ENCODE measurements around the gene ARNT2. TPM values are rescaled to one million over a fixed set of nuclear protein-coding genes. Genes with fewer than 3 reads are reported as not detected.

Gene ARNT2
- total RNA-seq, 2 donors from 2014 or later: 0.09 to 0.21 TPM

- H3K9me3 Mint-ChIP-seq: no peaks in the 10 kb centered on the region
- H3K4me1 Mint-ChIP-seq: peaks cover 5% of the 10 kb centered on the region
- no peak overlapping the region for H3K4me3 Mint-ChIP-seq
- peaks cover 5% of the 10 kb centered on the region for H3K27me3 Mint-ChIP-seq
- ATAC-seq (replicated peaks): peak; percentile 39
- no peaks in the 10 kb centered on the region for H3K36me3 Mint-ChIP-seq (ENCODE audit: low read depth)
- no peak overlapping the region for H3K27ac Mint-ChIP-seq
These were observed 180.9 kb downstream of the ARNT2 start for GRCh38 chr15:80584973-80585525.

DNA sequence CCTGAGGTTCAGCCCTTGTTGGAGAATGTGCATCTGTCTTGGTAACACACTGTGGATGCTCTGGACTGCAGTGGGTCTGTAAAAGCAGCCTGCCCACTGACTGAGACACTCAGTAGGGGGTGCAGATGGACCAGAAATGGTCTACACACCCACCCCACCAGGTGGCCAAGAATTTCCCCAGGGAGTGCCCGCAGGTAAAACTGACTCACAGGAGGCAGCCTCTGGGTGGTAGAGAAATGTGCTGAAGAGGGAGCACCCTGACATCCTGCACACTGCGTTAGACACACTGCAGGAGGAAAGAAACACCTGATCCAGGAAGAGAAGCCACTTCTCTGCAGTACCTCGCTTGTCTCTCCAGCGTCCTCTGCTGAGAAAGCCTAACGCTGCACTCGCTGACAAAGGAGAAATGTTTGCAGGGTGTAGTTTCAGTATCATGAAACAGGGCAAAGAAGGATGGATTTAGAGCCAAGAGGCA is 181.4 kb downstream of the ARNT2 start:
- H3K4me3 Mint-ChIP-seq: no peak overlapping the region
- no peak overlapping the region for H3K27ac Mint-ChIP-seq
- H3K36me3 Mint-ChIP-seq (ENCODE audit: low read depth): no peaks in the 10 kb centered on the region
- ATAC-seq (replicated peaks): peak; percentile 44
- peaks cover 4% of the 10 kb centered on the region for H3K27me3 Mint-ChIP-seq
- H3K4me1 Mint-ChIP-seq: peaks cover 5% of the 10 kb centered on the region
- no peaks in the 10 kb centered on the region for H3K9me3 Mint-ChIP-seq

DNA sequence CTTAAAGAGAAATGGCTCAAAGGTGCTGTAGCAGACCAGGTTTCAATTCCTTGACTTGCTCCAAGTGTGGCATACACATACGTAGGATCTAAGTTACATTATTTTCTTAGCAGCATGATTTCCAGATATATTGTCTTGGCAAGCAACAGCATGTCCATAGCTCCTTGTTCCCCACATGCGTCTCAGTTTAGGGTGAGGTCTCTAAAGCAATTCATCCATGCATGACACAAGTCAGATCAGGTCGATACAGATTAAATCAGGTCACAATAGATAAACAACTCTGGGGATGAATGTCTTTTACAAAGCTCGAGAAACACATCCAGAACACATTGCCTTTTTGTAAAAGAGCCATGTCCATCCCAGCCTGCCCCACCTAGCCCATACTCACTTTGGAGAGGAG is 182.0 kb downstream of the ARNT2 start:
- H3K9me3 Mint-ChIP-seq: no peaks in the 10 kb centered on the region
- no peak overlapping the region for H3K4me3 Mint-ChIP-seq
- peaks cover 5% of the 10 kb centered on the region for H3K4me1 Mint-ChIP-seq
- peaks cover 4% of the 10 kb centered on the region for H3K27me3 Mint-ChIP-seq
- no peak overlapping the region for H3K27ac Mint-ChIP-seq
- ATAC-seq (replicated peaks): no peak
- no peaks in the 10 kb centered on the region for H3K36me3 Mint-ChIP-seq (ENCODE audit: low read depth)

DNA sequence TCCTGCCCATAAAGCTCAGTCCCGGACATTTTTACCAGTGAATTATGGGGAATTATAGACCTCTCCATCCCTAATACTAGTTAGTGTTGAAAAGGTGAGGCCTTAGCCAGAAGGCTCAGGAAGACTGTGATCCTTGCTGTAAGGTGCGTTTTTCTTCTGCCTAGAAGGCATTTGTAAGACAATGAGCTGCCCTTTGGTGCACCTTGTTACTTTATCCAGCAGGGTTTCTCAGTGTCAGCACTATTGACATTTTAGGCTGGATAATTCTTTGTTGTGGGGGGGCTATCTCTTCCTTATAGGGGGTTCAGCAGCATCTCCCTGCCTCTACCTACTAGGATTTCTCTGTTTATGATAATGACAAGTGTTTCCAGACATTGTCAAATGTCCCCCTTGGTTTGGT is 182.8 kb downstream of the ARNT2 start:
- no peaks in the 10 kb centered on the region for H3K36me3 Mint-ChIP-seq (ENCODE audit: low read depth)
- peaks cover 5% of the 10 kb centered on the region for H3K4me1 Mint-ChIP-seq
- ATAC-seq (replicated peaks): no peak
- H3K27ac Mint-ChIP-seq: no peak overlapping the region
- no peak overlapping the region for H3K4me3 Mint-ChIP-seq
- peaks cover 4% of the 10 kb centered on the region for H3K27me3 Mint-ChIP-seq
- no peaks in the 10 kb centered on the region for H3K9me3 Mint-ChIP-seq

GRCh38 chr15:80587816-80588456 is 183.8 kb downstream of the ARNT2 start:
- no peak overlapping the region for H3K4me3 Mint-ChIP-seq
- no peak for ATAC-seq (replicated peaks)
- no peaks in the 10 kb centered on the region for H3K9me3 Mint-ChIP-seq
- peaks cover 4% of the 10 kb centered on the region for H3K27me3 Mint-ChIP-seq
- peaks cover 5% of the 10 kb centered on the region for H3K4me1 Mint-ChIP-seq
- H3K27ac Mint-ChIP-seq: no peak overlapping the region
- H3K36me3 Mint-ChIP-seq (ENCODE audit: low read depth): no peaks in the 10 kb centered on the region

- Mint-ChIP-seq H3K27ac (no peak overlapping the region), H3K36me3 (ENCODE audit: low read depth) (no peaks in the 10 kb centered on the region), H3K4me3 (no peak overlapping the region), H3K9me3 (no peaks in the 10 kb centered on the region), H3K27me3 (peaks cover 2% of the 10 kb centered on the region), H3K4me1 (peaks cover 3% of the 10 kb centered on the region)
- ATAC-seq (replicated peaks): peak; percentile 28
These were observed 184.6 kb downstream of the ARNT2 start for GRCh38 chr15:80588801-80589200.

DNA sequence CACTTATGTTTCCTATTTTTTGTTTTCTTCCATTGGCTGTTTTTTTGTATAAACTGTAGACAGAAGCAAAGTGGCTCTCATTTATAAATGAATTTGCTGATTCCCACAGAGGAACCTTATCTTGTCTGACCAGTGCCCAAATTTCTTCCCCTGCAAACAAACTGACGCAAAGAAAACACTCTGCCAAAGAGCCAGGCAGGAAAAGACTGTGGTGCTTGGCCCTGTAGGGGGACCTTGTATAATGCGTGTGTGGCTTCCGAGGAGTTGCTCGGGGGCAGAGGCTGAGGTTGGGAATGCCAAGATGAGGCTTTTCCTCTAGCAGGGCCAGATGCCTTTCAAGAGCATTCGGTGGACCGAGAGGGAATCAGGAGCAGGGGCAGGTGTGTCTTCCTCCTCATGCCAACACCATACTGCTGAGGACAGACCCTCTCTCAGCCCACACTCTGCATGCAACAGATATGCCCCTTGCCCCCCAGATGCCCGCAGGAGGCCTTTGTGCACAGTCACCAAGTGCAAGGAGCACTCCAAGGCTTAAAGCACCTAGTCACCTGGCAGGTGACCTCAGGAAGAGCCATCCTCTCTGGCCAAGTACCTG is 186.7 kb downstream of the ARNT2 start:
- no peak overlapping the region for H3K4me3 Mint-ChIP-seq
- no peaks in the 10 kb centered on the region for H3K4me1 Mint-ChIP-seq
- no peak overlapping the region for H3K27ac Mint-ChIP-seq
- no peaks in the 10 kb centered on the region for H3K27me3 Mint-ChIP-seq
- ATAC-seq (replicated peaks): no peak
- no peaks in the 10 kb centered on the region for H3K9me3 Mint-ChIP-seq
- H3K36me3 Mint-ChIP-seq (ENCODE audit: low read depth): no peaks in the 10 kb centered on the region

- no peaks in the 10 kb centered on the region for H3K9me3 Mint-ChIP-seq
- no peak overlapping the region for H3K27ac Mint-ChIP-seq
- H3K27me3 Mint-ChIP-seq: no peaks in the 10 kb centered on the region
- no peaks in the 10 kb centered on the region for H3K36me3 Mint-ChIP-seq (ENCODE audit: low read depth)
- no peak overlapping the region for H3K4me3 Mint-ChIP-seq
- ATAC-seq (replicated peaks): no peak
- H3K4me1 Mint-ChIP-seq: no peaks in the 10 kb centered on the region
These were observed 187.3 kb downstream of the ARNT2 start for GRCh38 chr15:80591471-80591870.

DNA sequence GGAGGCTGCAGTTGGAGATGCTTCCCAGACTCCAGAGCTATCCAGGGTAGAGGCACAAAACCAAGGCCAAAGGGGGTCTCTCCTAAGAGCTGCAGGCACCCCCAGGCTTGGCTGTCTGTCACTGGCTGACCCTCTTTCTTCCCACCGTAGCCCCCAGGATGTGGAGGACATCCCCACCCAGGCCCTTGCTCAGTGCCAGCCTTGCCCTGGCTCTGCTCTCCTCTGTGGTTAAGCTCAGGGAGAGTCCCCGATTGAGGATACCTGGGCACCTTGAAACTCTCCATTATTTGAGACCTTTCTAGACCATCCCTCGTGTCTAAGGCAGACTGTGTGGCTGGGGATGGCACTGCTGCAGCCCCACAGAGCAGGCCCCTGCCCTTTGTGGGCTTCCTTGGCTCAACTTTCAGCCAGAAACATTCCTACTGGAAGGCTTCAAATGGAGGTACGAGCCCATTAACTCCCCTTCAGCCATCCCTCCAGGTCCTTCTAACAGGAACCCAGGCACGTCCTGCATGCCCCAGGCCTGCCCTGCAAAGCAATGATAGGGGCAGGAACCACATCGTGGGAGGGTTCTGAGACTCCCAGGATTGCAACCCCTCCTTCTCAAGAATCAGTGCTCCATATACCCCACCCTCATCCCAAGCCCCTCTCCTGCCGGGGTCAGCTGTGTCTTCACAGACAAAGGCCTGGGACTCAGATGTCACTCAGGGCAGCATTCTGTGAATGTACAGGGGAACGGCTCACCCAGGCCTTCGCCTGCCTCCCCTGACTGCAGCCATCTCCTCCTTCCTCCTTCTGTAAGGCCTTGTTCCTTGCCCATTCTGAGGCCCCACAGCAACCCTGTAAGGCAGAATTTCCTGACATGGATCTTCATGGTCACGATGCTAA is 188.0 kb downstream of the ARNT2 start:
- no peak for ATAC-seq (replicated peaks)
- H3K4me3 Mint-ChIP-seq: no peak overlapping the region
- no peaks in the 10 kb centered on the region for H3K9me3 Mint-ChIP-seq

GRCh38 chr15:80593486-80594030 is 189.4 kb downstream of the ARNT2 start:
- H3K27me3 Mint-ChIP-seq: no peaks in the 10 kb centered on the region
- H3K4me3 Mint-ChIP-seq: no peak overlapping the region
- H3K9me3 Mint-ChIP-seq: no peaks in the 10 kb centered on the region
- no peaks in the 10 kb centered on the region for H3K36me3 Mint-ChIP-seq (ENCODE audit: low read depth)
- ATAC-seq (replicated peaks): no peak
- no peak overlapping the region for H3K27ac Mint-ChIP-seq
- H3K4me1 Mint-ChIP-seq: no peaks in the 10 kb centered on the region

More for the DNA sequence above, 188.0 kb downstream of the ARNT2 start:
- no peak overlapping the region for H3K27ac Mint-ChIP-seq
- no peaks in the 10 kb centered on the region for H3K4me1 Mint-ChIP-seq
- H3K27me3 Mint-ChIP-seq: no peaks in the 10 kb centered on the region
- no peaks in the 10 kb centered on the region for H3K36me3 Mint-ChIP-seq (ENCODE audit: low read depth)

GRCh38 chr15:80594091-80594889 is 190.1 kb downstream of the ARNT2 start:
- H3K4me1 Mint-ChIP-seq: no peaks in the 10 kb centered on the region
- ATAC-seq (replicated peaks): no peak
- H3K36me3 Mint-ChIP-seq (ENCODE audit: low read depth): no peaks in the 10 kb centered on the region

GRCh38 chr15:80595396-80595795 is 191.2 kb downstream of the ARNT2 start:
- H3K27me3 Mint-ChIP-seq: peaks cover 13% of the 10 kb centered on the region
- ATAC-seq (replicated peaks): no peak
- no peak overlapping the region for H3K4me3 Mint-ChIP-seq
- H3K36me3 Mint-ChIP-seq (ENCODE audit: low read depth): no peaks in the 10 kb centered on the region
- no peak overlapping the region for H3K27ac Mint-ChIP-seq
- no peaks in the 10 kb centered on the region for H3K9me3 Mint-ChIP-seq
- H3K4me1 Mint-ChIP-seq: no peaks in the 10 kb centered on the region

More at GRCh38 chr15:80594091-80594889, 190.1 kb downstream of the ARNT2 start:
- H3K27me3 Mint-ChIP-seq: peaks cover 3% of the 10 kb centered on the region
- H3K4me3 Mint-ChIP-seq: no peak overlapping the region
- no peaks in the 10 kb centered on the region for H3K9me3 Mint-ChIP-seq
- no peak overlapping the region for H3K27ac Mint-ChIP-seq

GRCh38 chr15:80596521-80596976 is 192.4 kb downstream of the ARNT2 start:
- Mint-ChIP-seq H3K27ac (no peak overlapping the region), H3K27me3 (peaks cover 20% of the 10 kb centered on the region), H3K9me3 (no peaks in the 10 kb centered on the region), H3K4me3 (no peak overlapping the region), H3K36me3 (ENCODE audit: low read depth) (no peaks in the 10 kb centered on the region), H3K4me1 (no peaks in the 10 kb centered on the region)
- ATAC-seq (replicated peaks): no peak
